Measurements from ENCODE around the gene ANAPC13.
A peak's percentile ranks its signal among the peaks of the same experiment; 100 is the strongest.

The ANAPC13 gene

DNA sequence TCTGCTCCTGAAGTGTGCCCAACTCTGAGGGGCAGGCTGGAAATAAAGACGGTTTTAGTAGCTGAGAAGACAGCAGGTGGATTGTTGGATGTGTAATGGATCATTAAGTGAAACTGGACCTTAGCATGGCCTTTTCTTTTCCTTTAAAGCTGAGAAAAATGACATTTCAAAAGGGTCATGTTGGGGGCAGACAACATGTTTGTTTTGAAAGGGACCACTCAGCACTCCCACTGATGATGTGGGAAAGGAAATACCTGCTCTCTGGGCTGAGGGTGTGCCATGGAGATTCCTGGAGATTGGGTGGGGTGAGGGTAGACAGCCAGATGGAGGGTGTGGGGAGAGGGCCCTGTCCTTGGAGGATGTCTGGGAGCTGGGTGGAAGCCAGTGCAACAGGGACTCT, 38.4 kb downstream of the ANAPC13 start:
- no peak for DNase-seq

DNA sequence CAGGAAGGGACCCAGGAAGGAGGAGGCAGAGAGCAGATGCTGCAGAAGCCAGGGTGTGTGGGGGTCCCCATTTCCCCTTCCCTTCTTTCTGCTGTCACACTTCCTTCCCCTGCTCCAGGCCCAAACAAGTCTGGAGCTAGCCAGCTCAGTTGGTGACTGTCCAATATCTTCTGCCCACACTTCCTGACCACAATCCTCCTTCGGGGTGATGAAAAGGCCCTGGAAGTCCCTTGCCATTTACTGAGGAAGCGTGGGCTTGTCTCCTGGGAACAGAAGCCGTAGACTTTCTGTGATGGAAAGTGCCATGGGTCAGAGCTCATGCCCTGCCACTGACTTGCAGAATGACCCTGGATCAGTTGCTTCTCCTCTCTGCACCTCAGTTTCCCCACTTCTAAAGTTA, 39.0 kb downstream of the ANAPC13 start:
- no peak for DNase-seq

DNA sequence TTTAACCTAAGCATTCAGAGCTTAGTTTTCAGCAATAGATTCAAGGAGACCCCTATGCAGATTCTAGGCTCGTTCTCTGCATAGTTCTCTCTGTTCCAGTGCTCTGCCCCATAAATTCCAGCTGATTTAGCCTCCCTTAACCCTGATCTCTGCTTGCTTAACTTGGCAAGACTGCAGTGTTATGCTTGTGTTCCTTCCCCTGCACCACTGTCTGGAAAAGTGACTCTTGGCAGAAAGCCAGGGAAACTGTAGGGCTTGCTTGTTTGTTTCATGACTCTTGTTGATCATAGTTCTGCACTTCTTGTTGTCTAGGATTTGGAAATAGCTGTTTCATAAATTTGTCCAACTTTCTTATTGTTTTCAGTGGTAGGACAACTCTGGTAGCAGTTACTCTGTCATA, 40.1 kb downstream of the ANAPC13 start:
- DNase-seq = no peak

DNA sequence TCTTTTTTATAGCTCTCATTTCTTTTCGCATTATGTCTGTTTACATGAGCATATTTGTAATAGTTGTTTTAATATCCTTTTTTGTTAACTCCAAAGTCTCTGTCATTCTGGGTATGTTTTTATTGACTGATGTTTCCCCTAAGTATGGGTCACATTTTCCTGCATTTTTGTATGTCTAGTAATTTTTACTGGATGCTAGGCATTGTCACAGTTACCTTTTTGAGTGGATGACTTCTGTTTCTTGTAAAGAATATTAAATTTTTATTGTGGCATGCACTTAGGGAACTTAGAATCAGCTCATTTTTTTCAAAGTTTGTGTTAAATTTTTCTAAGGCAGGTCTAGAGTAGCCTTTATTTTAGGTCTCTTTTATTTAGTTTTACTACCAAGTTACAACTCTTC, 40.7 kb downstream of the ANAPC13 start:
- no peak for DNase-seq

DNA sequence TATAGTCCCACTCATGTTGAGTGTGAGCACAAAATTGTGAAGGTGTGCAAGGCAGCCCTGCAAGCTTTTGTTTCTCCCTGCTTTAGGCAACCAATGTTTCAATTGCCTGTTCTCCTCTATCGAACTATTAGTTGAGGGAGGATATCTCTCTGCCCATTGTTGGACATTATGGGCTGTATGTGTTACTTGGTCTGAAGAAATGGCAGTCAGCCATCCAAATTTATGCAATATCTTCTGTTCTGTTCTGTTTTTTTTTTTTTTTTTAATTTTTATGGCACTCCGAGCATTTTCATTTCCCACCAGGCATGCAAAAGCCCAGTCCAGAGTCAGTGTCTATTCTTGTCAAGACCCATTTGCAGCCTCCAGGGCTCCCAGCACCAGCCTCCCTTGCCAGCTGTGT, 44.0 kb downstream of the ANAPC13 start:
- no peak for DNase-seq

DNA sequence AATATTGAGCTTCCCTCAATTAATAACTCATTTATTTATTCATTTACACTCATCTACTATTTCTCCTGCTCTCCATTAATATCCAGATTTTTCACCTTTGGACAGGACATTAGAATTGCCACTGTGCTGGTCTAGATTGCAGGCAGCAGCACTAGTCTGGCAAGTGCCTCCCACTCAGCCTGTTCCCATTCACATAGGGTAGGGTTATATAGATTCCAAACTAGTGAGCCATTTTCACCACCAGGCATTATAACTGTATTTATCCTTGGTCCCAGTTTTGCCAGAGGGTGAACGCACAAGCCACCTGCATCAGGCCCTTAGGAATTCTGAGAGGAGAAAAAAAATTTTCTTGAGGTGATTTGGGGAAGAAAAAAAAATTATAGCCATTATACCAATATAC, 44.5 kb downstream of the ANAPC13 start:
- DNase-seq = no peak

DNA sequence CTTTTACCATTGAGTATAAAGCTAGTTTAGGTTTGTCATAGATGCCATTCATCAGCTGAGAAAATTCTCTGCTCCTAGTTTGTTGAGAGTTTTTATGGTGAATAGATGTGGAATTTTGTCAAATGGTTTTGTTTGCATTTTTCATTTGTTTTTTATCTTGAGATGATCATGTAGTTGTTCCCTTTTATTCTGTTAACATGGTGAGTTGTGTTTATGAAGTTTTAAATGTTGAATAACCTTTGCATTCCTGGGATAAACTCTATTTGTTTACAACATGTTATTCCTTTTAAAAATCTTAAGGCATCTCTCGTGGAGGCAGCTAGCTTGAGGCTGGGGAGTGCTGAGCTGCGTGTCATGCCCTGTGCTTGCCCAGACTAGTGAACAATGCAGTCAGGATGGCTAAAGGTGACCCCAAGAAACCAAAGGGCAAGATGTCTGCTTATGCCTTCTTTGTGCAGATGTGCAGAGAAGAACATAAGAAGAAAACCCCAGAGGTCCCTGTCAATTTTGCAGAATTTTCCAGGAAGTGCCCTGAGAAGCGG, 48.5 kb downstream of the ANAPC13 start:
- no peak for DNase-seq

DNA sequence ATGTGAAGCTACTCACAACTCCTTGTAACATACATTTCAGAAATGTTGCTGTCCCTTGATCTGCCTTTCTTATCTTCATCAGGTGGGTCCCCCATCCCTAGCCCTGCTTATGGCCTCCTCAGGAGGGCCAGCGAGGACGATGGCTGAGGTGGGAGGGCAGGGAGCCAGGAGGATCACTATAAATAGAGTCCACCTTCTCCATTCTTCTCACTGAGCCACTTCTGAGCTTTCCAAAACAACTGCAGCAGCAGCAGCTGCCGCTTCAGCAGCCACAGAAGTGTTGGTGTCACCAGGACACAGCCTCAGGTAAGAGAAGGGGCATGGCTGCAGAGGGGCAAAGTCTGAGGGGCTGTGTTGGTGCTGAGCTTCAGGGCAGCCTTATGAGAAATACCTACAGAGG, 53.5 kb downstream of the ANAPC13 start:
- DNase-seq = no peak

DNA sequence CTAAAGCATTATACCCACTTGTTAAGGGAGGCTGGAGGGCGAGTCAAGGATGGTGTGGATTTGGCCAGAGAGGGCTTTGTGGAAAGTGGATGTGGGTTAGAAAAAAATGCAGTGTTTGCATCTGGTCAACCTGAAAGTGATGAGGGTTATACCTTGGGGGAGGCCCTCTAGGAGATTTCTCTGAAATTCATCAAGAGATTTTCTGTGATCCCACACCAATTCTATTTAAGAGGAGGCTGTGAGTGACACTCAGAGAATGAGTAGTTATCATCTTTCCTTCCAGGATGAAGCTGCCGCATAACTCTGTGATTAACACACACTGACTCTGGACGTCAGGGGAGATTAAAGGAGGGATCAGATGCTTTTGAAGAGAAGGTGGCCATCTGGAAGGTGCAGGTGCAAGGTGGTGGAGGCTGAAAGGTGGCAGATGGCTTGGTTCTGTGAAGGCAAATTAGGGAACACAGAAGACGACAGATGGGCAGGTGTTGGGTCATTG, 54.8 kb downstream of the ANAPC13 start:
- DNase-seq = peak; percentile 35

DNA sequence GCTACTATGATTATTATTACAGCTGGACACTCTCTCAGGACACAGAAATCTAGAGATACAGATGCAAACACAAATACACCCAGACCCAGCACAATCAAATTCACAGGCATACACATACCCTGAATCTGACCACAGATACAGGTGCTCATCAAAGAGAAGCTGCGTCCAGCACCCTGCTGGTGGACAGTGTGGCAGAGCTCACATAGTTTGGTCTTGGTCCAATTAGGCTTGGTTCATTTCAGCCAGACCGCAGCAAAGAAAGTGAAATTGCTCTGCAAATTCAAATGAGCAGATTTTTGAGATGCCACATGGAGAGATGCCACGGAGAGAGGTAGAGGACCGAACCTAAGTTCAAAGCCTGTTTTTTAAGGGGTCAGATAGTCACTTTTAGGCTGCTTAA, 55.6 kb downstream of the ANAPC13 start:
- no peak for DNase-seq

DNA sequence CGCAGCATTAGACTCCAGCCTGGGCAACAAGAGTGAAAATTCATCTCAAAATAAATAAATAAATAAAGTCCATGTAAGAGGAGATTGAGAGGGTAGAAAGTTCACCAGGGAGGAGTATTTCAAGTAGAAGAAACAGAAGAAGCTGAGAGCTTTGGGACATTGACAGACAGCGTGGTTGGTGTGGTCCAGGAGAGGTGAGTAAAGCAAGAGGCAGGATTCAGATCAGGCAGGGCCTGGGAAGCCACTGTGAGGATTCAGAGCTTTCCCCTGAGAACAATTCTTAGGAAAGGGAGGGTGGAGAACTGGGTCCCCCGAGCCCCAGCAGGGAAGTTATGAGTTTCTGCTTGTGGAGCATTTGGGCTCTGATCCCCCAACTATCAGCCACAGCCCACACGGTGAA, 57.4 kb downstream of the ANAPC13 start:
- DNase-seq = no peak
